NCI-H2107 (cell line): ENCODE data around the gene TAS1R3.

ENCODE experiments used
- DNase-seq: peaks from one replicate; lab custom pipeline; 2025; lab: John Stamatoyannopoulos, UW

TAS1R3 gene

DNA sequence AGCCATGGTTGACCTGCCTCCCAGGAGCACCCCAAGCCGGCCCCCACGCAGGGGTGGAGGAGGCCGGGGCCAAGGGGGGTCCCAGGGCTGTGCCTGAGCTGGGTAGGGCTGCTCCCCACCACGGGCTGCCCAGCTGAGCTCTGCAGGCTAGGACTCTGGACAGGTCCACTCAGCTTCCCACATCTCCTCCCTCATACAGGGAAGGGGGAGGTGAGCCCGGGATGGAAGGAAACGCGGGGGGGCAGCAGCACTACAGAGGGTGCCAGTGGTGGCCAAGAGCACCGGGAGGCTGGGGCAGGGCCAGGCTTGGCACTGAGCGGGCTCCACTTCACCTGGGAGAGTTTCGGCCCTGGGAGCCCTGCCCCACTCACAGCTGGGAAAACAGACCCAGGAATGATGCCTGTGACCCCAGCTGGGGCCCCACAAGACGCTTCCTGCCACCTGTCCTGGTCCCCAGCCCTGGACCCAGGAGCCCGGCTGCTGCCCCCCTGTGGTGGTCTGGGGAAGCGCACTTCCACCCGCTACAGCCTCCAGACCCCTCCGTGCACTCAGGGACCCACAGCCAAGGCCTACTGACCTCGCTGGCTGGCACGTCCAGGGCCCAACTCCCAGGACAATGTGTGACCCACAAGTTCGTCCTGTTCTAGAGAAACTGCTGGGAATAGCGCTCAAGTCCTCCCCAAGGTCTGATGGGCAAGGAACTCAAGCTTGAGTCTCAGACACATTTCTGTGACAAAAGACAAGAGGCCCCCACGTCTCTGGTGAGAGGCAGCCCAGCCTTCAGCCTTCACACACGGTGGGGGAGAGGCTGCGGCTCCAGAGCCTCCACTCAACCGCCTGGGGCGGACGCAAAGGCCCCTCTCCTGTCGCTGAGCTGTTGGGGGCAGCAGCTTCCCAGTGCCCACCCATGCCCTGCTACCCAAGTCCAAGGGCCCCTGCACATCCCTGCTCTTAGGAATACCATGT is 40.9 kb downstream of the TAS1R3 start:
- DNase-seq, result no peak

DNA sequence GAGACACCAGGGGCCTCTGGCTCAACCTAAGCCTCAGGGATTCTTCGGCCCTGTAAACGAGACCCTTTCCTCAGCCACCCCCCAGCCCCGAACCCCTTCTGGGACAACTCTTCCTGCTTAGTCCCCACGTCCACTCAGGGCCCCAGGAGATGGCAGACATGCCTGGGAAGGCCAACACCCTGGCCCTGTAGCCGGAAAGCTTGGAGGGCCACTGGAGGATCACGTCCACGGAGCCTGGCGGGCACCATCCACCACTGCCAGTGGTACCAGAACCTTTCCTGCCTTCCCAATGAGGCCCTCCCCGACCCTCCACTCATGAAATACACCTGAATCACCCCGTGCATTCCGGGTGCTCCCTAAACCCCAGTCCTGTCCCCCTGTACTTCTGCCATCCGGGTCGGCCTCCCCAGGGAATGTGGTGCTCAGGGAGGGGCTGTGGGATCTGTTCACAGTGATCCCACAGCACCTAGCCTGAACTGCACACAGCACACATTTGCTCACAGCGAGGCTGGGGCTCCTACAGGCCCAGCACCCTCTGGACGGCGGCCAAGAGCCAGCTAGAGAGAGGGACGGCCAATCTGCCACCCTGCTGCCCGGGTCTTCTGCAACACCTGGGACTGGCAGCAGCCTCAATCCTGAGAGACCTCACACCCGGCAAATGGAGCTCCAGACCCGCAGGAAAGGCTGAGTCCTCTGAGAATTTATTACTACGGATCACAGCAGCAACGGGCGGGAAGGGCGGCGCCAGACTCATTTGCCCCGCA is 42.2 kb downstream of the TAS1R3 start:
- DNase-seq, result no peak

DNA sequence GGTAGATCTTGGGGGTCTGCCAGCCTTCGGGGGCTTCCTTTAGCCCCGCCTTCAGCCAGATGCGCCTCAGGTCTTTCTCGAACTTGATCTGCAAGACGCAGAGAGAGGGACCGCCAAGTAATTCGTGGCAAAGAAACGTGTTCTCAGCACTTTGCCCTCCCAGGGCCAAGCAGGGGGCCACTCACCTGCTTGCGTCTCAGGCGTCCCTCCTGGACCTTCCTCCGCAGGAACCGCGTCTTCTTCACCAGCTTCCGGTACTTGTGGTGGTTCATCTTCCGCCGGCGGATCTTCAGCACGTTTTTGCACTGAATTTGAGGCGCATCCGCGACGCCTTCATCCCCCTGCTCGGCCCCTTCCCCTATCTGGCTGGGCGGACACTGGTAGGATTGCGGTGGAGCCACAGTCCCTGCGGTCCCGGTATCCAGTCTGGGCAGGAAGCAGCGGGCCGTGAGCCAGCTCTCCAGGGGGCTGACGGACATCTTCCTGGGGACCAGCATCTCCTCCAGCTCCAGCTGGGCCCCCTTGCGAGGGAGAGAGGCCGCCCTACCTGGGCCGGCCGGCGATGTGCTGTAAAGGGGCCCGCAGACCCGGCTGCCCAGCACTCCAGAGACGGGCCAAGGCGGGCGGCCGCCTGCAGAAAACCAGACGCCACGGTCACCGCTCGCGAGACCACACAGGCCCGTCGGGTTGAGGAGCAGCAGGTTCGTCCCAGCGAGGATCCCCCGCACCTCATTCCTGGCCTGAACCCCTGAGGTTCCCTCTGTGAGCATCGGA is 42.9 kb downstream of the TAS1R3 start:
- DNase-seq, result no peak

DNA sequence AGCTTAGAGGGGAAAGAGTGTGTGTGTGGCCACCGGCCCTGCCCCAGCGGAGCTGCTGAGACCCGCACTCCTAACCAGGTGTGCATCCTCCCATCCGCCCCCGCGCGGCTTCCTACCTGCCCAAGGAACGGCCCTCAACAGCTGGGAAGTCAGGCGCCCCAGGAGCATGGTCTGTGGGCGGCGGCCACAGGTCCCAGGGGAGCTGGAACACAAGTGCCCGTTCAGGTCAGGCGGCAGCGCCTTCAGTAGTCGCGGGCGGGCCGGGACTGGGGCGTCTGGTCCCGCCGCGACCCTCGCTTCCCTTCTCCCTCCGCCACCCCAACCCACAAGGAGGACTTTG is 43.5 kb downstream of the TAS1R3 start:
- no peak for DNase-seq

DNA sequence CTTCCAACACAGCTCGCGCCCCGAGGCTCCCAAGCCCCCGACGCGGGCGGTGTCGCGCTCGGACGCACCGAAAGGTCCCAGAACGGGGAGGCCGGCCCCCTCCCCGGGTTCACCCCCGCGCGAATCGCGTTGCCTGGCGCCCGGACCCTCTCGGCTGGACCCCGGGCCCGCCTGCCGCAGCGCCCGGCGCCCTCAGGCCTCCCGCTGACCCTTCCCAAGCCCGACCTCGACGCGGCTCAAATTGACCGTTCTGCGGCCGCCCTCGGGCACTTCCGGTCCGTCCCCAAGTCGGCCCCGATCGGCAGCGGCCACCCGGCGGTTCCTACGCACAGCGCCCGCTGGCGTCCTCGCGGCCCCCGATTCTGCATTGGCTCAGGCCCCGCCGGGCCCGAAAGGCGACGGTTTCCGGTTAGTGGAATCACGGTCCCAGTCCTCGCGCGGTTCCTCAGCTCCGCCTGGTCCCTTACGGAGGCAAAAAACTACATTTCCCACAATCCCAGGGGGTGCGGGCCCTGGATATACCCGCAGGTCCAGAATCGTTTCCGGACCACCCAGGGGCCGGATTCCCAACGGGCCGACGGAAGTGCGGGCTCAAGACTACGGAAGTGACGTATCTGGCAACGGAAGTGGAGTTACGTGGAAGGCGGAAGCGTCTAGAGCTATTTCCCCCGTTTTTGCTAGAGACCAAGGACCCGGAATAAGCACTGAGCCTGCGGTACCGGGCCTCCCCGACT is 44.0 kb downstream of the TAS1R3 start, which contains the start of gene AURKAIP1:
AURKAIP1 (minus strand) TSS at position 279 of the 734 bp plus-strand sequence. CDS start 451 bp downstream, outside the sequence.
- peak; percentile 68 for DNase-seq

DNA sequence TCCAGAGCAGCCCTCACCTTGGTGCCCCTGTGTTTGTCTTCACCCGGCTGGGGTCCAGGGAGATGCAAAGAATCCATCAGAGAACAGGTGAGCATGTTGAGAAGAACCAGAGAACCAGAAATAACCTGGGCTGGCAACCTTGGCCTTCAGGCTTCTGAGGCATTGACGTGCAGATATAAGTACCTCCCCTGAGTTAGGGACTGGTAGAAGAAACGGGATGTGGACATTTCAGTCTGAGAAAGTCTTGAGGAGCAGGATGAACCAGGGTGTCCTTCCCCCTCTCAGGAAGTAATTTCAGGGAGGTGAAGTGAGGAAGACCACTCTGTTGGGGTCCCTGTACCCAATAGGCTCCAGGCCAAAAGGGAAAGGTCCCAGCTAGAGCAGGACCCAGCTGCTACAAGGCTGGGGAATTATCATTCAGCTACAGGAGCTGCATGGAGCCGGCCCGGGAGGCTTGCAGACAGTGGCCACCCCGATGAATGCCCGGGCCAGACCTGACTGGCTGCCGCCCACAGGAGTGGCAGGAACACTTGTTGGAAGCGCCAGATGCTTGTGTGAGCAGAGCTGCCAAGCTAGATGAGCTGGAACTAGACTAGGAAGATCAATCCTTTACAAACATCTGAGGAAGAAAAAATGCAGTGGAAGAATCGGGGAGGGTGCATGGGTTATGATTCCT is 45.6 kb downstream of the TAS1R3 start:
- no peak for DNase-seq

DNA sequence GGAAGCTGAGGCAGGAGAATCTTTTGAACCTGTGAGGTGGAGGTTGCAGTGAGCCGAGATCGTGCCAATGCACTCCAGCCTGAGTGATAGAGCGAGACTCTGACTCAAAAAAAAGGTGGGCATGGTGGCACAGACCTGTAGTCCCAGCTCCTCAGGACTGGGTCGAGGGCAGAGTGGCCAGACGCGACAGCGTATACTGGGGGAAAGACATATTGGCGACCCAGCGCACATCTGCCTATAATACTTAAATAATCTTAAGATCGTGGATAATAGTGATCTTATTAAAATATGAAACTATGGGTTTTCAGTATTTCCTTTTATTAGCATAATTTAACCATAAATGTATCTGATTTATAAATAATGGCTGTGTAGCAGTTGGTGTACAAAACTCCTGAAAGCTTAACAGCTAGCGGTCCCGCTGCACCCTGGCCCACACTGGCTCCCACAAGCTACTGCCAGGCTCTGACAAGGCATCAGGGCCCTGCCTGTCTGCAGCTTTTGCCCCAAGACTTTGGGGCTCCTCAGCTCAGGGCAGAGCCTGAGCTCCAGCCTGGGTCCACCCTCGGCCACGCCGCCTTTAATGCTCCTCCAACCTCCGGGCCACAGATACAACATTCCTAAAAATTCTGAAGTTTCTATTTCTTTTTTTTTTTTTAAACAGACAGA is 46.6 kb downstream of the TAS1R3 start:
- no peak for DNase-seq

DNA sequence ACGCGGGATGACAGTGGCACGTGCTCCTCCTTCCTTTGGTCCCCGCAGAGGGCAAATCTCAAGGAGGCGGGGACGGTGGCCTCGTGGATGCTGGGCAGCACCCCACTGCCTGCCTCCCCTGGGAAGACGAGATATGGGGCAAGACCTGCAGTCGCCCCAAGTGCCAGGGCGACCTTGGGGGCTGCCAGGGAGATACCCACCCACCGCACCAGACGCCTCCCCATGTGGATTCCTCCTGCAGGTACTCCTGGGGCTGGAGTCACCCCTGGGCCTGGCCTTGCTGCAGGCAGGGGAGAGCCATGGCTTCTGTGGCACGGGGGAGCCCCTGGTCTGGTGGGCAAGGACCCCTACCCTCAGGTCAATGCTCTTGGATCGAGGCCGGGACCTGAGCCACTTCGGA is 49.8 kb downstream of the TAS1R3 start:
- DNase-seq, result no peak

DNA sequence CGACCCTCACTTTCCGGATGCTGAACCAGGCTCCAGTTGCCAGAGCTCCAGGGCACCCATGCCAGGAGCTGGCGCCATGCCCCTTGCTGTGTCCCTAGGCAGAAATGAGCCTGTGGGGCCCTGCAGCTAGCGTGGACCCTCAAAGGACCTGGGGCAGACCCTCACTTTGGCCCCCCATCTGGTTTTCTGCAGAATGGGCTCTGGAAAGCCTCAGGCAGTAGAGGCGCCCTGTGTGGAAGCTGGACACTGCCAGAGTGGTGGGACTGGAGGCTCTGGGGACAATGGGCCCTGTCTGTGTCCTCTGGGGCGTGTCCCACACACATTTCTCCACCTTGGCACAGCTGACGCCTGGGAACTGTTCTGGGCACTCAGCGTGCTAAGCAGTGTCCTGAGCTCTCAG is 50.2 kb downstream of the TAS1R3 start:
- DNase-seq, result no peak
